Measurements from ENCODE around the gene ABCB8. TPM values are rescaled to one million over a fixed set of nuclear protein-coding genes. Genes with fewer than 3 reads are reported as not detected.

The ABCB8 gene
- total and polyA plus RNA-seq, 9 of the 15 experiments (the other 6 are each of a cell fraction or from before 2014, with no cell fraction given) = 7.6 to 106 (median 36.3) TPM

DNA sequence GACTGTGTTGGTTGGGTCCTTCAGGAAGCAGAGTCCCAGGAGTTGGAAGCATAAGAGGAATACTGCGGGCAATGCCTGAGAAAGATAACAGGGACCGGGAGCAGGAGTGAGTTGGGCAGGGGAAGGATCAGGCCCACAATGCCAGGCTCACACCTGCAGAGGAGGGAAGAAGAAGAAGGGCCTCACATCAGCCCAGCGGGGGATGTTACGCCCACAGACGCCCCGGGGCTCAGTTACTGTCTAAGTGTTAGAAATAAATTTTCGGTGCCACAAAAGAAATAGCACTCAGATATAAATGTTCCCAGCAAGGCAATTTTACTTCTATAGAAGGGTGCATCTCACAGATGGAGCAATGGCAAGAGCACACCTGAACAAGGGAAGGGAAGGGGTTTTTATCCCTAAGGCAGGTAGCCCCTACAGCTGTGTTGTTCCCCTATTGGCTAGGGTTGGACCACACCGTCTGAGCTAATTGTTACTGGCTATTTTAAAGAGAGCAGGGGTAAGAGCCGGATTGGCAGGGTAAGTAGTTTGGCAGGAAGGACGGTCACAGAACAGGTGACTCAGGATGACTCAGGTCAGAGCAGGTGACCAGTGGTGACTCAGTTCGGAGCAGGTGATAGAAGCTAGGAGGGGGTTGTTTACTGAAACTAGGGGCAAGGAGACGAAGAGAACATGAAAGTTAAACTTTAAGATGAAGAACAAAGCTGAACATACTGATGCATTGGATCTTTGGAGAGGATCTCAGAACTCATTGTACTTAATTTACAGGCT, 37.6 kb upstream of the ABCB8 start, which contains the start of gene NOS3 (continued):
- TF ChIP-seq KDM1A (IDR thresholded peaks at IDR 0.05) = 0 out of 4 replicates have a peak, but pooled peaks of 1 of the 2 experiments have one; percentile 8
- TF ChIP-seq ARID1B (IDR thresholded peaks at IDR 0.05) = 0 out of 2 replicates have a peak, but pooled peaks have one; percentile 24
- no peak for TF ChIP-seq BHLHE40 (IDR thresholded peaks at IDR 0.05; ENCODE audit: low read length)
- peak; percentile 82 to 85; a peak in 3 of 4 replicates for TF ChIP-seq TRIM24 (IDR thresholded peaks at IDR 0.05)
- no peak for TF ChIP-seq HDAC8 (tag; IDR thresholded peaks at IDR 0.05)
- TF ChIP-seq, protein P1, sequence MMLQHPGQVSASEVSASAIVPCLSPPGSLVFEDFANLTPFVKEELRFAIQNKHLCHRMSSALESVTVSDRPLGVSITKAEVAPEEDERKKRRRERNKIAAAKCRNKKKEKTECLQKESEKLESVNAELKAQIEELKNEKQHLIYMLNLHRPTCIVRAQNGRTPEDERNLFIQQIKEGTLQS (IDR thresholded peaks at IDR 0.05) = peak; percentile 79
- TF ChIP-seq, protein P1 (CRISPR knock-in tag; conservative IDR thresholded peaks at IDR 0.05) = no peak
- no peak for TF ChIP-seq ETV1 (tag; conservative IDR thresholded peaks at IDR 0.05; ENCODE audit: low read depth)
- 0 out of 2 replicates have a peak, but pooled peaks have one; percentile 30 for TF ChIP-seq MIER1 (IDR thresholded peaks at IDR 0.05; ENCODE audit: low read depth)
- 0 out of 2 replicates have a peak, but pooled peaks have one; percentile 27 for TF ChIP-seq CBFA2T3 (IDR thresholded peaks at IDR 0.05)
- no peak for TF ChIP-seq HCFC1 (IDR thresholded peaks at IDR 0.05; ENCODE audit: low read depth, low read length)
- TF ChIP-seq JUND (IDR thresholded peaks at IDR 0.05; ENCODE audit: borderline replicate concordance, low read depth, low read length) = peak; percentile 55
- TF ChIP-seq JUND (tag; IDR thresholded peaks at IDR 0.05; ENCODE audit: borderline replicate concordance, low read depth, low read length) = peak; percentile 35; the same call in 1 of the 3 replicates
- TF ChIP-seq MTA2 (IDR thresholded peaks at IDR 0.05; ENCODE audit: low read depth) = no peak

All from K562 (cell line).